PC-9 (cell line): ENCODE results near the gene MST1R.

ENCODE experiments used
- CTCF ChIP-seq: fragments of 200-600 bp; sonication (generic); conservative IDR thresholded peaks from 2 replicates; pipeline ENCODE4 v1.6.1; 2017; ENCODE audit warnings: mixed run types, antibody characterized with exemption, mild to moderate bottlenecking, moderate library complexity
- EZH2 ChIP-seq: fragments of 200-600 bp; sonication (generic); IDR thresholded peaks from 2 replicates; pipeline ENCODE4 v1.8.0; 2017; ENCODE audit warnings: antibody characterized with exemption, low read depth

- TF ChIP-seq EZH2 (no peak), CTCF (no peak)
These were observed 27.1 kb downstream of the MST1R start for GRCh38 chr3:49876567-49876966.
